ENCODE results near the gene PRMT3. TPM values are rescaled to one million over a fixed set of nuclear protein-coding genes. Genes with fewer than 3 reads are reported as not detected.
A peak's percentile ranks its signal among the peaks of the same experiment; 100 is the strongest.

PRMT3 gene
- total and polyA plus RNA-seq, 2 of the 13 experiments (the other 11 are each of a cell fraction or from before 2014, with no cell fraction given): 9.1 to 27.7 TPM

DNA sequence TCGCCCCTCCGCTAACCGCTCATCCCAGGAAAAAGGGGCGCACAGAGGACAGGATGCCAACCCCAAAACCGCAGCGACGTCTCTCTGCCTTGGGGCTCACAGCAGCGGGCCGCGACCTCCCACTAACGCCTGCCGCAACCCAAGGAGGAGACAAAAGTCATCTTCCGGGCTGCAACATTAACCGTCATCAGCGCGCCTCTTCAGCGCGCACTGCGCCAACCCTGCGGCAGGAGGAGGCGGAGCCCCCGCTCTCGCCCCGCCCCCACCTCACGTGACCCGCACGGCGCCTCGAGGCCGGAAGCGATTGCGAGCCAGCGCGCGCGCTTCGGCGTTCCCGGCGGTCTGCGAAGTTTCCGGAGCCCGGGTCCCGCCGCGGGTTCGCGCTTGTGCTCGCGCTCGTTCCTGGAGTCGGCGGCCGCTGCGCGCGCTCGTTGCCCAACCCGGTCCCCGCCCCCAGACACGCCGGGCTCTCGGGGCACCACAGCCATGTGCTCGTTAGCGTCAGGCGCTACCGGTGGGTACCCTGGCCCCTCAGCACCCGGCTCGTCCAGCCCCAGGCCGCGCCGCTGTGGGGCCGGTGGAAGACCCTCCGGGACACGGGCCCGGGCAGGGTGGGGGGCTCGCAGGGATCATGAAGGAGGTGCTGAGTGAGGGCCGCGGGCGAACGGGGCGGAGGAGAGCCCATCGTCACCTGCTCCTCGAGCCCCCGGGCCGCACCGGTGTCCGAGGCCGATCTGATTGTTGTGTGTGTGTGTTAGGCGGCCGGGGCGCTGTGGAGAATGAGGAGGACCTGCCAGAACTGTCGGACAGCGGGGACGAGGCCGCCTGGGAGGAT lies at the start of gene PRMT3 (continued):
- TF ChIP-seq, protein P1, sequence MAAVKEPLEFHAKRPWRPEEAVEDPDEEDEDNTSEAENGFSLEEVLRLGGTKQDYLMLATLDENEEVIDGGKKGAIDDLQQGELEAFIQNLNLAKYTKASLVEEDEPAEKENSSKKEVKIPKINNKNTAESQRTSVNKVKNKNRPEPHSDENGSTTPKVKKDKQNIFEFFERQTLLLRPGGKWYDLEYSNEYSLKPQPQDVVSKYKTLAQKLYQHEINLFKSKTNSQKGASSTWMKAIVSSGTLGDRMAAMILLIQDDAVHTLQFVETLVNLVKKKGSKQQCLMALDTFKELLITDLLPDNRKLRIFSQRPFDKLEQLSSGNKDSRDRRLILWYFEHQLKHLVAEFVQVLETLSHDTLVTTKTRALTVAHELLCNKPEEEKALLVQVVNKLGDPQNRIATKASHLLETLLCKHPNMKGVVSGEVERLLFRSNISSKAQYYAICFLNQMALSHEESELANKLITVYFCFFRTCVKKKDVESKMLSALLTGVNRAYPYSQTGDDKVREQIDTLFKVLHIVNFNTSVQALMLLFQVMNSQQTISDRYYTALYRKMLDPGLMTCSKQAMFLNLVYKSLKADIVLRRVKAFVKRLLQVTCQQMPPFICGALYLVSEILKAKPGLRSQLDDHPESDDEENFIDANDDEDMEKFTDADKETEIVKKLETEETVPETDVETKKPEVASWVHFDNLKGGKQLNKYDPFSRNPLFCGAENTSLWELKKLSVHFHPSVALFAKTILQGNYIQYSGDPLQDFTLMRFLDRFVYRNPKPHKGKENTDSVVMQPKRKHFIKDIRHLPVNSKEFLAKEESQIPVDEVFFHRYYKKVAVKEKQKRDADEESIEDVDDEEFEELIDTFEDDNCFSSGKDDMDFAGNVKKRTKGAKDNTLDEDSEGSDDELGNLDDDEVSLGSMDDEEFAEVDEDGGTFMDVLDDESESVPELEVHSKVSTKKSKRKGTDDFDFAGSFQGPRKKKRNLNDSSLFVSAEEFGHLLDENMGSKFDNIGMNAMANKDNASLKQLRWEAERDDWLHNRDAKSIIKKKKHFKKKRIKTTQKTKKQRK (IDR thresholded peaks at IDR 0.05; ENCODE audit: low read length): no peak
- TF ChIP-seq ZNF253 (CRISPR knock-in tag; IDR thresholded peaks at IDR 0.05; ENCODE audit: borderline replicate concordance) (no peak), ZNF614 (CRISPR knock-in tag; IDR thresholded peaks at IDR 0.05; ENCODE audit: borderline replicate concordance) (peak; percentile 60; the same call in 1 of the 2 replicates), SUZ12 (IDR thresholded peaks at IDR 0.05; ENCODE audit: low read depth, low read length) (no peak), TOE1 (CRISPR knock-in tag; IDR thresholded peaks at IDR 0.05) (no peak), MTA3 (CRISPR knock-in tag; IDR thresholded peaks at IDR 0.05) (no peak), ZNF20 (CRISPR knock-in tag; IDR thresholded peaks at IDR 0.05) (no peak)
- TF ChIP-seq, protein P2, sequence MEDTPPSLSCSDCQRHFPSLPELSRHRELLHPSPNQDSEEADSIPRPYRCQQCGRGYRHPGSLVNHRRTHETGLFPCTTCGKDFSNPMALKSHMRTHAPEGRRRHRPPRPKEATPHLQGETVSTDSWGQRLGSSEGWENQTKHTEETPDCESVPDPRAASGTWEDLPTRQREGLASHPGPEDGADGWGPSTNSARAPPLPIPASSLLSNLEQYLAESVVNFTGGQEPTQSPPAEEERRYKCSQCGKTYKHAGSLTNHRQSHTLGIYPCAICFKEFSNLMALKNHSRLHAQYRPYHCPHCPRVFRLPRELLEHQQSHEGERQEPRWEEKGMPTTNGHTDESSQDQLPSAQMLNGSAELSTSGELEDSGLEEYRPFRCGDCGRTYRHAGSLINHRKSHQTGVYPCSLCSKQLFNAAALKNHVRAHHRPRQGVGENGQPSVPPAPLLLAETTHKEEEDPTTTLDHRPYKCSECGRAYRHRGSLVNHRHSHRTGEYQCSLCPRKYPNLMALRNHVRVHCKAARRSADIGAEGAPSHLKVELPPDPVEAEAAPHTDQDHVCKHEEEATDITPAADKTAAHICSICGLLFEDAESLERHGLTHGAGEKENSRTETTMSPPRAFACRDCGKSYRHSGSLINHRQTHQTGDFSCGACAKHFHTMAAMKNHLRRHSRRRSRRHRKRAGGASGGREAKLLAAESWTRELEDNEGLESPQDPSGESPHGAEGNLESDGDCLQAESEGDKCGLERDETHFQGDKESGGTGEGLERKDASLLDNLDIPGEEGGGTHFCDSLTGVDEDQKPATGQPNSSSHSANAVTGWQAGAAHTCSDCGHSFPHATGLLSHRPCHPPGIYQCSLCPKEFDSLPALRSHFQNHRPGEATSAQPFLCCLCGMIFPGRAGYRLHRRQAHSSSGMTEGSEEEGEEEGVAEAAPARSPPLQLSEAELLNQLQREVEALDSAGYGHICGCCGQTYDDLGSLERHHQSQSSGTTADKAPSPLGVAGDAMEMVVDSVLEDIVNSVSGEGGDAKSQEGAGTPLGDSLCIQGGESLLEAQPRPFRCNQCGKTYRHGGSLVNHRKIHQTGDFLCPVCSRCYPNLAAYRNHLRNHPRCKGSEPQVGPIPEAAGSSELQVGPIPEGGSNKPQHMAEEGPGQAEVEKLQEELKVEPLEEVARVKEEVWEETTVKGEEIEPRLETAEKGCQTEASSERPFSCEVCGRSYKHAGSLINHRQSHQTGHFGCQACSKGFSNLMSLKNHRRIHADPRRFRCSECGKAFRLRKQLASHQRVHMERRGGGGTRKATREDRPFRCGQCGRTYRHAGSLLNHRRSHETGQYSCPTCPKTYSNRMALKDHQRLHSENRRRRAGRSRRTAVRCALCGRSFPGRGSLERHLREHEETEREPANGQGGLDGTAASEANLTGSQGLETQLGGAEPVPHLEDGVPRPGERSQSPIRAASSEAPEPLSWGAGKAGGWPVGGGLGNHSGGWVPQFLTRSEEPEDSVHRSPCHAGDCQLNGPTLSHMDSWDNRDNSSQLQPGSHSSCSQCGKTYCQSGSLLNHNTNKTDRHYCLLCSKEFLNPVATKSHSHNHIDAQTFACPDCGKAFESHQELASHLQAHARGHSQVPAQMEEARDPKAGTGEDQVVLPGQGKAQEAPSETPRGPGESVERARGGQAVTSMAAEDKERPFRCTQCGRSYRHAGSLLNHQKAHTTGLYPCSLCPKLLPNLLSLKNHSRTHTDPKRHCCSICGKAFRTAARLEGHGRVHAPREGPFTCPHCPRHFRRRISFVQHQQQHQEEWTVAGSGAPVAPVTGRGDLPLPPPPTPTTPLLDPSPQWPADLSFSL (CRISPR knock-in tag; IDR thresholded peaks at IDR 0.05): no peak
